Stimulated activated CD4-positive, alpha-beta T cell treated with anti-CD3 and anti-CD28 coated beads, Interleukin-15, amount 100 ng/mL, for 1 hour (primary cell): Measurements from ENCODE around the gene NT5C3B.

Experiments
- DNase-seq, 2 donors: peaks; one replicate each; pipeline ENCODE4 v3.0.0-alpha.2; 2020; ENCODE audit warnings: low read depth in 1 of 2, low spot score in 1 of 2

NT5C3B gene

DNA sequence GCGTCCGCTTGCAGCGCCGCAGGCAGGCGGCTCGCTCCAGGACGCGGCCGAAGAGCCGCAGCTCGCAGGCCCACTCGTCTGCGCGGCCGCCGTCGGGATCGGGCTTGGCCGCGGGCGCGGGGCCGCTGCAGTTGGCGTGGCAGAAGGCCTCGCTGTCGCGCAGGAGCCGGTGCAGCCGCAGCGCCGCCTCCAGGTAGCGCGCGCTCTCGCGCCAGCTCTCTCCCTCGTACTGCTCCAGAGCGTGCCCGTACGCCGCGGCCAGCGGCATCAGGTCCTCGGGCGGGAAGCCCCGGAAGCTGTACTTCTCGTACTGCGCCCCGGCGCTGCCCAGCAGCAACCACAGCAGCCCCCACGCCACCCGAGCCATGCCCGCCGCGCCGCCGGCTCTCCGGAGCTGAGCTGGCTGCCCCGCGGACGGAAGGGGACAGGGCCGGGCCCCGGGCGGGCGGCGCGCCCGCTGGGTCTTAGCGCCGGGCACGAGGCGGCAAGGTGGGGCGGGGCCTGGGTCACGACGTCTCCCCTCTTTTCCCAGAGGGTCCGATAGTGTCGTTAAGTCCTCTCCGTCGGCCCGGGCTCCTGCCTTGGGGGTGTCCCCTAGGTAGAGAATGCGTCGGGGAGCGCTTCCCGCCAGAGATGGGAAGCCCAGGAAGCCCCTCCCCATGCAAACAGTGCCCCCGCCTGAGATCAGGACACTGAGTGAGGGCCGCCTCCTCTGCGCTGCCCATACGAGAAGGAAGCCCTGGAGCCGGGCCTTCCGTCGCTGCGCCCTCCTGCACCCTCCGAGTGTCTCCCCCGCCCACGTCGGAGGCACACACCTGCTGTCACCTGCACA, 24.3 kb downstream of the NT5C3B start, which contains the start of gene P3H4:
Gene P3H4, minus strand, starts transcription at position 401 of the 832 bp plus-strand sequence. Its CDS starts 34 bp downstream, at position 367.
- peak; percentile 50 to 54 for DNase-seq

DNA sequence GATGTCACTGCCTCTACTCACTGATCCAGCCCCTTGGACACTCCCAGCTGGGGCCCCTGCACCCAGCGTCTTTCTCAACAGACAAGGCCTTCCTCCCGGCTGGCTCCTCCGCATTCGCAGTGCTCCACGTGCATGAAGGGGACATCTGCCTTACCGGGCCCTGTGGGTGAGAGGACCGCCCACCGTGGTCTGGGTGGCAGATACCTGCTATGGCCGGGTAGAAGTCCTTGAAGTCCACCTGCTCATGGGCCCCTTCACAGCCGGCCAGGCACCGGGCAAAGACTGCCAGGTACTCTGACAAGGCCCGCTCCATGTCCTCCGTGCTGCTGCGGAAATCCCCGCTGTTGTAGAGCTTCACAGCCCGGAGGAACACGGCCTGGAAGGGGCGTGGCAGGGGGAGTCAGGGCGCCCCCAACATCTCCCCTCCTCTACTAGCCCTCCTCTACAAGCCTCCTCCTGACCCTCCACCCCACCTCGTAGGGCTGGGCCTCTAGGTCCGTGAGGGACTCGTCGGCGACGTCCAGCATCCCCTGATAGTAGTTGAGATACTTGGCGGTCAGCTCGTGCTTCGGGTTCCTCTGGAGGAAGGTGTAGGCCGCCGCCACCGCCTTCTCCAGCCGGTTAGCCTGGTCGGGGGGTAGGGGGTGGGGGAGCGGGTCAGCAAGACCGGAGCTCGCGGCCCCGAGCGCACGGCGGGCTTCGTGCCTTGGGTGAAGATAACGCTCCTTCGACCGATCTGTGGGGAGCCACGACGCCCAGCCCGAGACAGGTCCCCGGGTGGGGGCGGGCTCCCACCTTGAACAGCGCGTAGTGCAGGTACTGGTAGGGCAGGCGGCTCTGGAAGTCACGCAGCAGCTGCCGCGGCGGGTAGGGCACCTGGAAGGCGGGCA, 25.1 kb downstream of the NT5C3B start:
- DNase-seq, result no peak

DNA sequence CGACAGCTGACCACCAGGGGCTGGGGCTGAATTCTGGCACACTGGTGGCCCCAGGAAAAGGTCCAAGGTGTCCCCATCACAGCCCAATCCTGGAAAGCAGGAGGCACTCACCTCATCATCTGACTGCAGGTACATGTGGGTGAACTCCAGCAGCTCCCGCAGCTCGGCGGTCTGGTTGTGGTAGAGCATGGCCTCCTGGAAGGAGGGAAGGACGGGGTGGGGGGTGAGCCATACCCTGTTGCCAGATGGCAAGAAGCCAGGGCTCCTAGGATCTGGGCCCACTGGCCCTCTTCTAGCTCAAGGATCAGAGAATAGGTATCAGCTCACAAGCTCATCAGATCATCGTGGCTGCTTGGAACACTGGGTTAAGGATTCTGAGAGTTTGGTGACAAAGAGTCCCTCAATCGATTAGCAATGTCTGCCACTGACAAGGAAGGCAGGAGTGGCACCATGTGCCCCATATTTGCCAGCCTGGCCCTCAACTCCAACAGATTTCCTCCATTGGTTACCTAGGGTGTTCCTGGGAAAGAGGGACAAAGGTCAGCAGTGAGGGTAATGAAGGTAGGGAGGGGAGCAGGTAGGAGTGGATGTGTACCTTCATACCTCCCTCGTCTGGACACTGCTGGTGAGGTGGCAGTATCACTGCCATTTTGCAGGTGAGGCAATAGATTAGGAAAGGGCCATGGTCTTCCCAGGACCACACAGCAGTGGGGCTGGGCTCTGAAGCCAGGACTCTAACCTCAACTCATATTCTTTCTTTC, 29.2 kb downstream of the NT5C3B start:
- no peak for DNase-seq

DNA sequence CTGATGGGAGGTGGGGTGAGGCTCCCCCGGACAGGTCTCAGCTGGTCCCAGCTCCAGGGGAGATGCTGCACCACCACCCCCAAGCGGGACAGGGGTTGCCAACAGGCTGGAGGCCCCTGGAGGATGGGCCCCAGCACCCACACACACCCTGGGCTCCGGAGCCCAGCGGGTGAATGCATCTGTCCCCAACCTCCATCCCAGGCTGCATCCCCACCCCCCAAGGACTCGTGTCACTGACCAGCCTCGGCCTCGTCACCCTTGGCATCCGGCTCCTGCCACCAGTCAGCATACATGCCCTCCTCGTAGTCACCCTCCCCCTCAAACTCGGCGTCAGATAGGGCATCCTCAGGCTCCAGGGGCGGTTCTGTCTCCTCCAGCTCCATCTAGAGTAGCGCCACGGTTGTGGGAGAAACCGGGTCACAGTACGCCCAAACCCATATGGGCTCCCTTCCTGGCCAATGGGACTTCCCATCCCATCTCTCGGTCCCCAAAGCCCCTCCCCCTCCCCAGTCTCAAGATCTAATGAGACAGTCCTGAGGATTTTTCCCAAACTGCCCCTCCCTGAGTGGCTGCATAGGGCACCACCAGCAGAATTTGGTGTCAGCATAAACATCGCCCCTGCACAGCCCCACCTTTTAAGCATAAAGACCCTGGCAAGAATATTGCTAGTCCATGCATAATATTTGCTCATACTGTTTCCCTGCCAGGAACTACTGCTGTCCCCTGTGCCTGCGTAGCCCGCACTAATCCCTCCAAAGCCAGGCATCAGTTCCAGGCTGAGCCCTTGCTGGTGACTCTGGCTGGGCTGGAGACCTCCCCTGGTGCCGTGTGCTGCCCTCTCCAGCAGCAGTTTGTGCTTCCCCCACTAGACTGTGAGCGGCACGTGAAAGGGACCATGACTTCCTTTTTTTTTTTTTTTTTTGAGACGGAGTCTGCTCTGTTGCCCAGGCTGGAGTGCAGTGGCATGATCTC, 32.7 kb downstream of the NT5C3B start:
- no peak for DNase-seq

DNA sequence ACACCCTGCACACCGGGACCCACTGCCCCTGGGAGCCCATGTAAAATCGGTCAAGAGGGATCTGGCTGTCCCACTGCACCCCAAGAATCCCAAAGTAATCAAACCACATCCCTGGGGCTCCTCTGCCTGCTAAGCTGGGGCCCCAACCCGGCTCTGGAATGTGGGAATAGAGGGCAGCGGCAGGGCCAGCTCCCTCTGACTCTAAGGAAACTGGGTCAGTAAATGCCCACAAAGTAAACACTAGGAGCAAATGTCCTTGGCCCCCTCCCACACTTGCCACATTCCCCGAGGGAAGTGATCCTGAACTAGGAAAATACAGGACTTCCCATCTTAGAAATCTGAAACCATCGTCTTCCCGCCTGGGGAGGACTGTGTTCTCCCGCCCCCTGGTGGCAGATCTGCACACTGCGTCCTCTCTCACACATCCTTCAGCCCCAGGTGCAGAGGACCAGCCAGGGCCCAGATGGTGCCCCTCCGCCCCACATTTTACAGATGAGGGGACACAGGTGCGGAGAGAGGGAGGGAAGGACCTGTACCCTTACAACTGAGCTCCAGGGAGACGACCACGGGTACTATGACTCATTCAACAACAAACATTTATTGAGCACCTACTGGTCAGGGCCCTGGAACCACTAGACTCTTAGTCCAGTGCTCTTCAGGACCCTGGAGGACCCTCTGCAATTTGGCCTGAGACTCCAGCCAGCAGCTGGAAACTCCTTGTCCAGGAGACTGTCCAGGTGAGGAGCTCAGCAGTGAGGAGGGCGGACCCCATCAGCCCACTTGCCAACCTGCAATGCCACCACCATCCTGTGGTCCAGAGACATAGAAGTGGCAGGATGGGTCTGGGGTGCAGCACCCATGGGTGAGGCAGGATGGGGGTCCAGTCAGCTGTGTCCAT, 34.4 kb downstream of the NT5C3B start:
- peak; percentile 53 to 70 for DNase-seq

DNA sequence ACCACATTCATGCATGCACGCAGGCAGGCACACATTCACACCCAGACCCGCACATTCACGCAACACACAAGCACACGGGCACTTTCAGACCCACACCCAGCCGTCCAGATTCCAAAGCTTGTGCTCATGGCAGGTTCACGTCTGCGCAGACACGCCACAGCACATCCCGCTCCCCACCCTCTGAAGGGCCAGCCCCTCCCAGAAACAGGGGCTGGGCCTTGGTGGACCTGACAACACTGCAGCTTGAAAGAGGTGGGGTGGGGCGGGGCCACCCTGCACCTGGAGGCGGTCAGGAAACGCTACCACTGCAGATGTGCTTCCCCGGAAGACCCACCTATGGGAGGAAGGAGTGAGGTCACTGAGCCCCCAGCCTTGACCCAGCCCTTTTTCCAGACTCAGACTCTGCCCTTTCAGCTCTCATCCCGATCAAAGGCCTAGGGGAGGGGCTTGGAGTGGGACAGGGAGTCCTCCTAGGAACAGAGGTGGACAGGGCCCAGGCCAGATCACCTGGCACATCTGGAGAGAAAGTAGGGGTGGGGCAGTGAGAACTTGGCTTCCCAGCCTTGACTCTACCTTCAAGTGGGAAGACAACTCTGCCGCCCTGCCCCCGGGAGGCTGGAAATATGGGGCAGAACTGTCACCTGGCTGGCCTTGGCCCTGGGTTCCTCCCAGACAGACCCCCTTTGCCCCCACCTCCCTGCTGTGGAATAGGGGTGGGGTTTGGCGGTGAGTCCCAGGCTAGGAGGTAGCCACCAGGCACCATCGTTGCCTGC, 35.2 kb downstream of the NT5C3B start:
- DNase-seq, result no peak

DNA sequence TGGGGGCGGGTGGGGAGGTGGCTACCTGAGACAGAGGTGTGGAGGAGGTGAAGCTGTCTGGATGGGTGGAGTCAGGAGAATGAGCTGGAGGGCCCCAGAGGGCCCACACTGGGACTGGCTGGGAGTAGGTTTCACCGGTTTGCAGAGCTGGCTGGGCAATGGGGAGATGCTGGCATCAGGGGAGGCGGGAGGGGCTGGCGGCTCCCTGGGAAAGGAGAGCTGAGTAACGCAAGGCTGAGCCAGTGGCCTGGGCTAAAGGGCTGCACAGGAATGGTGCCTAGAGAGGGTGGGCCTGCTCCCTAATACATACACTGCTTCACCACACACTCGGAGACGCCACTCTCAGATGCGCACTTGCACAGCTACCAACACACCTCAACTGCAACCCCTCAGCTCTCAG, 36.7 kb downstream of the NT5C3B start:
- no peak for DNase-seq

DNA sequence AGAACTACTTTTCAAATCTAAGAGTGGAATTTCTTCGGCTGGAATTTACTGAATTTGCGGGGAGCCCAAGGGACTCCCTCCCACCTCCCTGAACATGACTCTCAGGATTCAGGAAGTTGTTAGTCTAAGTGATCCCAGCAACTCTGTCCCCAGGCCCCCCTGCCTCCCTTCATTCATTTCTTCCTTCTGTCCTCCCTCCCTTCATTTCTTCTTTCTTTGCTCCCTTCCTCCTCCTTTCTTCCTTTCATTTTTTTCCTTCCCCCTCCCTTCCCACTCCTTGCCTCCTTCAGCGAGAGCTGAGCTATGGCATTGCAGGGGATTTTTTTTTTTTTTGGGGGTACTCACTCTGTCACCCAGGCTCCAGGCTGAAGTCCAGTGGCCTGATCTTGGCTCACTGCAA, 38.7 kb downstream of the NT5C3B start:
- DNase-seq, result no peak

DNA sequence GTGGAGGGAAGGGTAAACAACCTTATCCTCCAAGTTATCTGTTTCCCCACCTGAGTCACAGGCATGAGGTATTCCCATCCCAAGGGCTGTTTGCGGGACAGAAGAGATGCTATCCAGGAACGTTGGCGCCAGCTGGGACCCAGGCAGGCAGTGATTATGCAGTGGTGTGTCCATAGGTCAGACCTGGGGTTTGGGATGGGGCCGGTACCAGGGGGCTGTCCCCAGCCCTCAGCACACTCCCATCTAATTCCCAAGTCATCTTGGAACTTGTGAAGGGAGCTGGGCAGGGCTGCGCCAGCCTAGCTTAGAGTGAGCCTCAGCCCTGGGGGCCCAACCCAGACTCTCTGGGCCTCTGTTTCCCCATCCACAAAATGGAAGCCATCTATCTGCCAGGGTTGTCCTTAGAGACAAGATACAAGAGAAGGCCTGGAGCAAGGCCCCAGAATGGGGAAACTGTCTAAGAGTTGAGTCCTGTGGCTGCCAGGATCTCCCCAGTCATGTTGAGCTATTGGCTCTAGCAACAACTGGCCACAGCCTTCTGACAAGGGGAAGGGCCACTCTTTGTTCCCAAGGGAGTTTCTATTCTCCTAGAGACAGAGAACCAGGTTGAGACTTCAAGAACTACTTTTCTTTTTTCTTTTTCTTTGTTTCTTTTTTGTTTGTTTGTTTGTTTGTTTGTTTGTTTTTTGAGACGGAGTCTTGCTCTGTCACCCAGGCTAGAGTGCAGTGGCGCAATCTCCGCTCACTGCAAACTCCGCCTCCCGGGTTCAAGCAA, 39.7 kb downstream of the NT5C3B start:
- DNase-seq, result no peak

DNA sequence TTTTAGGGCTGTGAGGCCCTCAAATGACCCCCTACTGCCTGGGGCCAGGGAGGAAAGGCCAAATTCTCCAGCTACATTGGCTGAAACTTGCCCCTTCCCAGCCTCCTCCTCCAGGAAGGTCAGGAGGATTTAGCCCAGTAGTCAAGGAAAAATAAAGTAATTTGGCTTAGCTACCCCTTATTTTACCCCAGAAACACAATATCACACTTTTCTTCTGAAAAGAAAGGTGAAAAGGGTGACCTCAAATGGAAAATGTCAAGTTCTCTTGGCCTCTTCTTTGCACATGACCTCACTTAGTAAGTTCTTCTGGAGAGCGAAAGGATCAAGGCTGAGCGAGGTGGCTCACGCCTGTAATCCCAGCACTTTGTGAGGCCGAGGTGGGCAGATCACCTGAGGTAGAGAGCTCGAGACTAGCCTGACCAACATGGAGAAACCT, 41.5 kb downstream of the NT5C3B start:
- DNase-seq, result no peak

DNA sequence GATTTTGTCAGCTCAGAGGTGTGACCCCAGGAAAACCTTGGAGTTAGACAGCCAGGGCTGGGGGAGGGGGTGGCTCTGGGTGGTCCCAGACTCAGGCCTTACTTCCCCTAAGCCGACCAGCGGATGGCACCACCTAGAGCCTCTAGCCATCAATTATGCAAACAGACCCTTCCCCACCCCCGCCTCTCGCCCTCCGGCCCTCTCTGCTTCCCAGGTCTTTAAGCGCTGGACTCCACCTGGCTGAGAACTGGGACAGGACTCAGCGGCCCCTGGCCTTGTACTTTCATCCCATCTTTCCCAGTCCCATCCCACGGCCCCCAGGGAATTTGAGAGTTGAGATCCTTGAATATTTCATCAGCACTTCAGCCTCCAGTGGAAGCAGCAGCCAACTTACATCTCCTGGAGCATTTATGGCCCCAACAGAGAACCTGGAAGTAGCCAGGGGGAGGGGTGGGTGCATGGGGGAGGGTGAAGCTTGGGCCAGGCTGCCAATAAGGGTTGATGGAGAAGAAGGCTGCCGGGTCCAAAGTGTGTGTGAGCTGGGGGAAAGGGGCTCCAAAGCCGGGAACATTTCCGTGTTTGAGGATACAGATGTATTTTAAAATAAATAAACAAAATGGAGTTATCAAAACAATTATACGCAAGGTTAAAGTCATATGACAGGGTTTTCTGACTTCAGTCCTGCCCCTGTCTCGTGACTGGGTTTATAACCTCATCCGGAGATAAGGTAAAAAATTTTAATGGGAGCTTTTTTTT, 42.1 kb downstream of the NT5C3B start:
- DNase-seq, result no peak

DNA sequence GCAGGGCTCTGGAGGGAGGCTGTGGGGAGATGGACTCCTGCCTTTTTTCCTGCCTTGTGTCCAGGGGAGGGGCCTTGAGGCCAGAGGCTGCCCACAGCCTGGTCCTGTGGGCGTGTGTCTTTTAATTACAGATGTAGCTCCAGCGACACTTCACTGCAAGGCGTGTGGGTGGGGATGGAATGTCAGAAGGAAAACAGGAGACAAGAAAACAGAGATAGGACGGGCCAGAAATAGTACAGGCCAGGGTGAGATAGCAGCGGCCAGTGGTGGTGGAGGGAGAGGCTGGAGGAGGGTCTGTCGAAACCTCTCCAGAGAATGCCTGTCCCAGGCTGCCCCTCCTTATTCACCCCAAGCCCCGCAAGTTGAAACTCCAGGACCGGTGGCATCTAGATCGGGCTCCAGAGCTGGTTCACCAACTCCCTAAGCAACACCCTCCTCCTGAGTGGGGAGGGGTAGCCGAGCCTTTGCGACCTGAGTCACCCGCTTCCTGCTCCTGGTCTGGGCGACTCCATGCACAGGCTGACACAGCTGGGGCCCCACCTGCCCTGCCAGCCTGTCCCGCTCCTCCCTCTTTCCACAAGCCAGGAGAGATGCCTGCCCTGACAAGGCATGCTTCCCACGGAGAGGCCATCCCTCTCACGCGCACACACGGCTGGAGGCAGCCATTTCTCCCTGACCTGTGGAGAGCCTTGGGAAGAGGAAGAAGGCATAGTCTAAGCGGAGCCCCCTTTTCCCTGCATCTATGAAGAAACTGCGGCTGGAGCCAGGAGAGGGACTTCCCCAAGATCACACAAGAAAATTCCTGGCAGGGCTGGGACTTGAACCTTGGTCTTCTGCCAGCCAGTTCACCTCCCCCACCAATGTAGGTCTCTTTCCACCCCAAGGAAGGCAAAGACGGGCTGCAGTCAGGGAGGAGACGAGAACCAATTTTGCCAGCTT, 42.9 kb downstream of the NT5C3B start:
- no peak for DNase-seq

DNA sequence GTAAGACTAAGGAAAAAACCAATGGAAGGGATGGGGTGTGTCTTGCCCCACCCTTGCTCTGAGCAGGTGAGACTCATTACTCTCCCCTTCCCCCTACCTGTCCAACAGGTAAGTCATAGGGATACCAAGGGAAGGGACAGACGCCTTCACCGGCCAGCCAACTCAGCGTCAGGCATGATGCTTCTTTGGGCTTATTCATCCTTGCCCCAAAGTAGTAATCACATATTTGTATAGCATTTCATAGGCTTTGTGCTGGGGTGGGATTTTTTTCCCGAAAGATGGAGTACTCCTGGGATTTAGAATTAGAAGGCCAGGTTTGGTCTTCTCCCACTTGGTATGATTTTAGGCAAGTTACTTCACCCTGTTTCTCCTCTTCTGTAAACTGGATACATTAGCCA, 49.0 kb downstream of the NT5C3B start:
- DNase-seq, result no peak

DNA sequence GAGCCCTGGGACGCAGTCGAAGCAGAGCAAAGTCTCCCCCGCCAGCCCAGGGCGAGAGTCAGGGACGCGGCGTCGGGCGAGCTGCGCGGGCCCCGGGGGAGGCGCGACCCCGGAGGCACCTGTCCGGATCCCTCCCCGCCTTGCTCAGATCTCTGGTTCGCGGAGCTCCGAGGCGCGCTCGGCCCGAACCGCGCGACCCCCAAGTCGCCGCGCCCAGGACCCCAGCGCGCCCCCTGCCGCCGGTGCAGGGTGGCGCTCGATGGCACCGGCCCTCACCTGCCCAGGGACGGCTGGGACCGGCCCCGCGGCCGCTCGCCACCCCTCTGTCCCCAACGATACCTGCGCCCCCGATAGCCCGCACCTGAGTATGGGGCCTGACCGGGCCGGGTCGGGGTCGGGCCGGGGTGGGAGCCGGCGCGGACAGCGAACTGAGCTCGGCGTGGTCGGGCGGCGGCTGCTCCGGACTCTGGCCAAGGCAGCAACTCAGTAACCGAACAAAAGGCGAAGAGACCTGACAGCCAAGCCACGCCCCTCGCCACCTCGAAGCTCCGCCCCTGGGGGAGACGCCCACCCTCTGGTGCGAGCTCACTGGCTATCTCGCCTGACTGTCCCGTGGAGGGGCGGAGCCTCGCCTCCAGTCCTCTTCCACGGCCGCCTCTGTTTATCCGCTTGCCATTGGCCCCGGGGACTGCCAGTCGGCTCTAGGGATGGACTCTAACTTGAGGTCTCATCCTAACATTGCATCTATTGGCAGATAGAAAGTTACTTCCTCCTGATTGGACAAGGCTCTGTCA, 49.6 kb downstream of the NT5C3B start, which contains the start of gene JUP:
Gene JUP, minus strand, starts transcription at position 485 of the 794 bp plus-strand sequence. CDS start 14,857 bp downstream, outside the sequence.
- DNase-seq, result peak; percentile 69 to 82

DNA sequence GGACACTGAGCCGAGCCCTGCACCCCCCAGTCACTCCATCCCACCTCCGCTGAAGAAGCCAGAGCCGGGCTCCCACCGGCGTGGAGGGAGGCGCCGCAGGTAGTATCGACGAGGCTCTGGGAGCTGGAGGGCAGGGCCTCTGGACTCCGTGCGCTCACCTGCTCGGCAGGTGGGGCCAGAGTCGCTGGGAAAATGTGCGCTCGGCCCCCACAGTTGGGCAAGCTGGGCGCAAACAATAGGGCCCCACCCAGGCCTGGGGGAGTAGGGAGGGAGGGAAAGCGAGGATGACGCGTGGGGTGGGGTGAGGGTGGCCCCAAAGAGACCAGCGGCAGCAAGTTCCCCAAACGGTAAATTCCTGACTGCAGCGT, 50.2 kb downstream of the NT5C3B start:
- no peak for DNase-seq
